GM18502 (cell line): ENCODE data around the gene MAMDC2.
"Not testable (repeated sequence)": the region's sequence is repeated elsewhere in the genome, so short reads cannot be mapped to it uniquely, and the experiment has no call there.

Experiments used
- ATAC-seq: cut with Tn5 transposase; IDR thresholded peaks from one replicate; pipeline ENCODE4 v1.9.1; 2021; ENCODE audit warnings: mild to moderate bottlenecking; ENCODE audit not compliant: unreplicated experiment, poor library complexity

The MAMDC2 gene

DNA sequence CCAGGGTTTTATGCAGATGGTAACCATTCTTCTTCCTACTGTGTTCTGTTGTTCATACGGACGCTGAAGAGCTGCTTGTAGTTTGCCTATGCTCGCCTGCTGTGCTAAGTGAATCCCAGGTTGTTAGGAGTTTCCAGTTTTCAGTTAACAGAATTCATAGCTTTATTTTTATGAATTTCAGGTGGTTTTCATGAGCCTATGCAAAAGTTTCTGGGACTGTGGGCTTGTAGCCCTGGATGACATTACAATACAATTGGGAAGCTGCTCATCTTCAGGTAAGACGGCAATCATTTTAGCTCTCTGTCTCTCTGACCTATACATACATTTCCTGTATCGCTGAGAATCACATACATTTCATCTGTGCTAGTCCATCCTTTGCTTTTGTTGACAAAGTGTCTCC lies 124.9 kb downstream of the MAMDC2 start:
- no peak for ATAC-seq

DNA sequence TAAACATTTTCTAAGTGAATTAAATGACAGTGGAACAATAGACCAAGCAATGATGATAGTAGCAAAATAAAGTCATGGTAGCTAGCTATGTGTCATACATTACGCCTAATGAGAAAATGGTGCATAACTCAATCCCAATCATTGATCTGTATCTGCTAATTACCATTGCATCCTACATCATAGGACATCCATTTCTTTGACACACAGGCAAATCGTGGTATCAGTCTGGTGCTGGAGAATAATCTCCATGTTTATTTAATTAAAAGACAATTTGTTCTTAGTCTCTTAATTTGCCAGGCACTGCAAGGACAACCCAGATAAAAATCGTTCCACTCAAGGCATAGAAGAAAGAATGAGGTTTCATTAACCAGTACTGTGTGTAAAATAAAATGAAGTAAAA lies 125.6 kb downstream of the MAMDC2 start:
- ATAC-seq: no peak

- ATAC-seq: no peak
These were observed 126.6 kb downstream of the MAMDC2 start for GRCh38 chr9:70170151-70170790.

DNA sequence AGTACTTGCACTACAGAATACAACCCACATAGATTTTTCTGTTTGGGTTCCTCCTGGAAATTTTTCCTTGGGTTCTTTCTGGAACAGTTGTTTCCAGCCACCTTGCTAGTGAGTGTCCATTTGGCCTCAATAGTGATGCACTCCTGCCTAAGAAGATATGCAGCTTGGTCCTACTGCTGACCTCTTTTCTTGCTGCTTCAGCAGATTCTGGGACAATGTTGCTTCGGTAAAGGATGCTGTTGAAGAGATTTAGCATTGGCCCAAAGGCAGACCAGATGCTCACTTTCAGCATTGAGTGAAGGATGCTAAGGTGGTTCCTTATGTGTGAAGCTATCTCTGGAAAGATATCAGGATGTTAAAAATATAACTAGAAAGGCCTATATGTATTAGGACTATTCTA lies 128.9 kb downstream of the MAMDC2 start:
- no peak for ATAC-seq

DNA sequence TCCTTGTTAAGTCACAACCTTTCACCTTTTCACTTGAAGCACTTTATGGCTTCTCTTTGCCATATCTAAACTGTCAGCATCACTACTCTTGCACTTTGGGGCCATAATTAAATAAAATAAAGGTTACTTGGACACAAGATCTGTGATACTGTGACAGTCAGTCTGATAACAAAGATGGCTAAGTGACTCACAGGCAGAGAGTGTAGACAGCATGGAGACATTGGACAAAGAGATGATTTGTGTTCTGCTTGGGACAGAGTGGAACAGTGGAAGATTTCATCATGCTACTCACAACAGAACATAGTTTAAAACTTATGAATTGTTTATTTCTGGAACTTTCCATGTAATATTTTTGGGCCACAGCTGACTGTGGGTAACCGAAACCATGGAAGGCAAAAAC lies 133.5 kb downstream of the MAMDC2 start:
- no peak for ATAC-seq

DNA sequence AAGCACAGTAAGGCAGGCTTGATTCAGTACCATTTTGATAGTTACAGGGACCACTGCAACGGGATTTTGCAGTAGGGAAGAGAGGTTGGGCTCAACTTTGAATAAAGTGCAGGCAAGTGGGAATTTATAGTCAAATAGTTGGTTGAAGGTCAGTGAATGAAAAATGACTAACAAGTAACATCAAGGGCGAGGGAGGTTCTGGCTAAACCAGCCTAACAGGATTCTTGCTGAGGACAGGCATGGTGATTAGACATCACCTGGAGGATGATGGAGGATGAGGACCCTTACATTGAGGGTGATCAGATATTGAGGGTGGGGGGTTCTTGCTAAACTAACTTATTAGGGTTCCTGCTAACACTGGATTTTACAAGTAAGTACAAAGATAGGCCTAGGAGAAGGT lies 149.1 kb downstream of the MAMDC2 start:
- ATAC-seq: no peak

- no peak for ATAC-seq
These were observed 151.8 kb downstream of the MAMDC2 start for GRCh38 chr9:70195456-70195855.

- ATAC-seq: no peak
These were observed 153.8 kb downstream of the MAMDC2 start for GRCh38 chr9:70197216-70198044.

- ATAC-seq: not testable (repeated sequence)
These were observed 161.1 kb downstream of the MAMDC2 start for GRCh38 chr9:70204743-70205142.

GRCh38 chr9:70205366-70206020 lies 161.8 kb downstream of the MAMDC2 start:
- no peak for ATAC-seq

GRCh38 chr9:70217029-70217428 lies 173.4 kb downstream of the MAMDC2 start:
- ATAC-seq: no peak

DNA sequence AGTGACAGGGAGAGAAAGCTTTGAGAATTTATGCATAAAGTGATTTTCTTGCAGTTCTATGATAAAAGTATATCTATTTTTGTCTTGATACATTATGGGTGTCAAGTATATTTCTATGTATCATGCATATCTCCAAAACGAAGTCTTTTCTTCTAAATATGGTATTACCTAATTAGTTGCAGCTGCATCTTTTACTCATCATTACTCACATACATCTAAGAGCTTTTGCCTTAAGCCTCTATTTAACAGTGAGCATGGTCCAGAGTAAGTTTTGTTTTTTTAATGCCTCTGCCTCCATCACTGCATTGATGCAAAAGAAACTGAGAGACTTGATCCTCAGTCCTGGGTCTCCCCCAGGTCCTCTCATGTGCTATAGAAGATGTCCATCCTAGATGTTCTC lies 175.1 kb downstream of the MAMDC2 start:
- ATAC-seq: no peak

- ATAC-seq: no peak
These were observed 176.6 kb downstream of the MAMDC2 start for GRCh38 chr9:70220216-70220615.

DNA sequence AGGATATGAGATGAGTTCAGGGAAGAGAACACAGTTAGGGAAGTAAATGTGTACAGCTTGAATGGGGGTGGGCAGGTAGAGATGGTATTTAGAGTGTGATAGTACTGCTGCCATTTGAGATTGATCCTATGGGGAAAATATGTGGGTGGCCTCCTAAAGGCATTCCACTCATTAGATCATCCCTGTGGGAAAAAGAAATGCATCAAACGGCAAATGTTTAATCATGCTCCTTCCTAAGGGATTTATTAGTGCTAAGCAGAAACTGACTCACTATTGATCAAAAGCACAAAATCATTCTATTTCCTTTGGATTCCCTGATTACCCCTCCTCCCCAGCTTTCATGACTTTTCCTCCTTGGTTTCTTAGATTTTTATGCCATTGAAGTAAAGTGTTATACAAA lies 178.7 kb downstream of the MAMDC2 start:
- ATAC-seq: no peak

DNA sequence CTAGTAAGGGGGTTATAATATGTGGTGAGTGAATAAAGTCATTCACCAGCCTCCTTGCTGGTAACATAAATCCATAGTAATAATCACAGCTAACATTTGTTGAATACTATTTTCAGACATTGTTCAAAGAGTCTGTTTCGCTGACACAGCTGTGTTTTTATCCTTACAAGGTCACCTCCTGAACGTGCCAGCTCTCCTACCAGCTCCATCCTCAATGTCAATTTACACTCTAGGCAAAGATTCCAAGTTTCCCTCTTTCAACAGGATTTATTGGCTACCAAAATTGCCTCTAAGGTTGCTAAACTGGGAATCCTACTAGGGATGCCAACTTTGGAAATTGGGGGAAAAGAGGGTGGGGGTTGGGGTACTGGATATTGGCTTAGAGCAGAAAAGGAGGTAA lies 184.5 kb downstream of the MAMDC2 start:
- no peak for ATAC-seq

GRCh38 chr9:70228611-70229010 lies 185.0 kb downstream of the MAMDC2 start:
- no peak for ATAC-seq

DNA sequence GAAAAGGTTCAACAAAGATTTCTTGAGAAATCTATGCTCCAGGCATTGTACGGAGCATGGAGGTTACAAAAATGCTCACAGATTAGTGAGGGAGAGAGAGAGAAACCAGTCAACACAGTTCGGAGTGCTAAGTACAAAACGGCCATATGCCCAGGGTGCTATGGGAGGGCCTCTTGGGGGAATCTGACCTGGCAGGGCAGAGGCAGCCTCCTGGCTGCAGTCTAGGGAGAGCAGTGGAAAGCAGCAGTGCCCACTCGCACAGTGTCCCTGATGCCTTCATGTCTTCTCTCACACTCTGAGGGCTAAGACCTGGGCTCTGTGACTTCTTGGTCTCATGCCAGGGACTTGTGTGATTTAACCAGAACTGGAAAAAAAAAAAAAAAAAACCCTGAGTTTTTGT lies 185.4 kb downstream of the MAMDC2 start:
- ATAC-seq: no peak

- no peak for ATAC-seq
These were observed 185.9 kb downstream of the MAMDC2 start for GRCh38 chr9:70229579-70229978.

DNA sequence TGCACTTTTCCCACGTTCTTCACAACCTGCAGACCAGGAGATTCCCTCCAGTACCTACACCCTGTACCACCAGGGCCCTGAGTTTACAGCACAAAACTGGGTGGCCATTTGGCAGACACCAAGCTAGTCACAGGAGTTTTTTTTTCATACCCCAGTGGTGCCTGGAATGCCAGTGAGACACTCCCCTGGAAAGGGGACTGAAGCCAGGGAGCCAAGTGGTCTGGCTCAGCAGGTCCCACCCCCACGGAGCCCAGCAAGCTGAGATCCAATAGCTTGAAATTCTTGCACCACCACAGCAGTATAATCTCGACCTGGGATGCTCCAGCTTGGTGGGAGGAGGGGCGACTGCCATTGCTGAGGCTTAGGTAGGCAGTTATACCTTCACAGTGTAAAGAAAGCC lies 188.8 kb downstream of the MAMDC2 start:
- ATAC-seq: no peak

DNA sequence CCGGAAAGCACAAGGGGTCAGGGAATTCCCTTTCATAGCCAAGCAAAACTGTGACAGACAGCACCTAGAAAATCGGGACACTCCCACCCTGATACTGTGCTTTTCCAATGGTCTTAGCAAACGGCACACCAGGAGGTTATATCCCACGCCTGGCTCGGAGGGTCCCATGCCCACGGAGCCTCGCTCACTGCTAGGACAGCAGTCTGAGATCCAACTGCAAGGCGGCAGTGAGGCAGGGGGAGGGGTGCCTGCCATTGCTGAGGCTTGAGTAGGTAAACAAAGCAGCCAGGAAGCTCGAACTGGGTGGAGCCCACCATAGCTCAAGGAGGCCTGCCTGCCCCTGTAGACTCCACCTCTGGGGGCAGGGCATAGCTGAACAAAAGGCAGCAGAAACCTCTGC lies 190.6 kb downstream of the MAMDC2 start:
- ATAC-seq: not testable (repeated sequence)

- ATAC-seq: not testable (repeated sequence)
These were observed 202.3 kb downstream of the MAMDC2 start for GRCh38 chr9:70245952-70246351.
